Omental fat pad (tissue), 4 donors: ENCODE measurements around the gene THEM4. TPM values are rescaled to one million over a fixed set of nuclear protein-coding genes. Genes with fewer than 3 reads are reported as not detected.
"Not testable (repeated sequence)": the region's sequence is repeated elsewhere in the genome, so short reads cannot be mapped to it uniquely, and the experiment has no call there.

ENCODE experiments used
- ATAC-seq: fragments of 150-250 bp; one replicate; pipeline ENCODE4 v1.9.1; 2016; ENCODE audit warnings: mild to moderate bottlenecking, moderate library complexity; ENCODE audit not compliant: low FRiP score
- DNase-seq: peaks from one replicate; pipeline ENCODE4 v3.0.0-alpha.2; 2019; ENCODE audit warnings: low spot score
- total RNA-seq, 4 donors: library from RNA; depleted of rRNA; stranded (reverse); fragments of >200 nt; gene quantifications; one replicate each; pipeline ENCODE4 v1.1.0, GENCODE V29; 2016
- TF ChIP-seq, protein P1 (sequence below), 3 donors: fragments of 450-650 bp; IDR thresholded peaks; one replicate each; pipeline ENCODE4 v1.5.1; 2016 to 2017; ENCODE audit warnings: antibody characterized with exemption in 3 of 3, mild to moderate bottlenecking in 3 of 3, moderate library complexity in 2 of 3

THEM4 gene
- total RNA-seq, 4 donors from 2014 or later, result 17.3 to 29.3 (median 21.8) TPM

DNA sequence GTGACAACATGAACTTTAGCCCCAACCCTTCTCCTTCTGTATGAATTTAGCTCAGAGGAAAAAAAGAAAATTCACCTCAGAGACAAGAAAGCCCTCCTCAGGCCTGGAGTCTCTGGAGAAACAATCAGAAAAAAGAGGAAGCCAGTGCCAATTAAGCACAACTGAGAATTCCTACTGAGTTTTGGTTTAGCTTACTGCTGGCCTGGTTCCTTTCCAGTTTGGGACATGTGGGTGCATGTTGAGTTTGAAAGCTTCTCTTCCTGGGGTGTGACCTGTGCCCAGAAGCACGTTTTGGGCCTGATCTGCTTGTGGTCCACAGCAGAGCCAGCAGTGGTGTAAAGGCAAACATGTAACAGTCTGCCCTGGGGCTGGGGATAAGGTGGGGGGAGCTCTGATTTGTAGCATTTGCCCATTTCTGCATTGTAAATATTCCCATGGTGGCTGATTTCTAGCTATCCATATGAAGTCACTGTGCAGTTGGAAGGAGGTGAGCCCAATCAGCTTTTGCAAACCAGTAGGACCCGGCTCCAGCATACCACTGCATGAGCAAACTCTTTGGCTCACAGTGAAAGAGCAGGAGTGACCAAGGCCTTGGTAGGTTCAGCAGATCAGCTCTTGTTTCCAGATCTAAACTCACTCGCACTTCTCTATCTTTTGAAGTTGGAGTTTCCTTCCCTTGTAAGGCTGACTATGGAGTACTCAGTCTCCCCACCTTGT, 51.1 kb downstream of the THEM4 start:
- TF ChIP-seq, protein P1, sequence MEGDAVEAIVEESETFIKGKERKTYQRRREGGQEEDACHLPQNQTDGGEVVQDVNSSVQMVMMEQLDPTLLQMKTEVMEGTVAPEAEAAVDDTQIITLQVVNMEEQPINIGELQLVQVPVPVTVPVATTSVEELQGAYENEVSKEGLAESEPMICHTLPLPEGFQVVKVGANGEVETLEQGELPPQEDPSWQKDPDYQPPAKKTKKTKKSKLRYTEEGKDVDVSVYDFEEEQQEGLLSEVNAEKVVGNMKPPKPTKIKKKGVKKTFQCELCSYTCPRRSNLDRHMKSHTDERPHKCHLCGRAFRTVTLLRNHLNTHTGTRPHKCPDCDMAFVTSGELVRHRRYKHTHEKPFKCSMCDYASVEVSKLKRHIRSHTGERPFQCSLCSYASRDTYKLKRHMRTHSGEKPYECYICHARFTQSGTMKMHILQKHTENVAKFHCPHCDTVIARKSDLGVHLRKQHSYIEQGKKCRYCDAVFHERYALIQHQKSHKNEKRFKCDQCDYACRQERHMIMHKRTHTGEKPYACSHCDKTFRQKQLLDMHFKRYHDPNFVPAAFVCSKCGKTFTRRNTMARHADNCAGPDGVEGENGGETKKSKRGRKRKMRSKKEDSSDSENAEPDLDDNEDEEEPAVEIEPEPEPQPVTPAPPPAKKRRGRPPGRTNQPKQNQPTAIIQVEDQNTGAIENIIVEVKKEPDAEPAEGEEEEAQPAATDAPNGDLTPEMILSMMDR (IDR thresholded peaks at IDR 0.05), result no peak
- no peak for DNase-seq
- no peak for ATAC-seq

DNA sequence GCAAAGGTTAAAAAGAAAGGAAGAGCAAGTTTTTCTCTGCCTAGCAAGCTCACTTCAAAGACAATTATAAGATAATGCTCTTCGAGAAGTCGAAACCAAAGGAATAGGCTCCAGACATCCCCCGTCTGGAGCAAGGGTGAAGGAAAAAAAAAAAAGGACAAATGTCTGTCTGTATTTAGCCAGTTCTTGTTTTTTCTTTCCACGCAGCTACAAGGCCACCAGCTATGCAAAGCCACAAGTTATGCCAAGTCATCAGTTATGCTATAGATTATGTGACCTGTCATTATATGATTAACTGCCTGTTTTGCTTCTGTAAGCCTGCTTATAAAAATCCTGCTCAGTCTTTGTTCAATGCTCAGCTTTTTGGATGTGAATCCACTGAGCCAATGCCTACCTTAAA, 53.4 kb downstream of the THEM4 start:
- DNase-seq (no peak), ATAC-seq (no peak)
- TF ChIP-seq, protein P1 (IDR thresholded peaks at IDR 0.05), result no peak

DNA sequence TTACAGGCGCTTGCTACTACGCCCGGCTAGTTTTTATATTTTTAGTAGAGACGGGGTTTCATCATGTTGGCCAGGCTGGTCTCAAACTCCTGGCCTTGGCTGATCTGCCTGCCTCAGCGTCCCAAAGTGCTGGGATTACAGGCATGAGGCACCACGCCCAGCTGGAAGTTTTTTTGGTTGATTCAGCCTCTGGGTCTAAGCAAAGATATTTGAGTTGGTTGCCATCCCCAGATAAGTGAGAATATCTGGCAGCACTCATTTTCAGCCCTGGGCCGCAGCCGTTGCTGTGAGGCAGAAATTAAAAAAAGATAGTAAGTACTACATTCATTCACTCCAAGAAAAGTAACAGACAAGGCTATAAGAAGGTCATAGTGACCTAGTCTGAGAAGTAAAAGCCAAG, 53.8 kb downstream of the THEM4 start:
- DNase-seq, ATAC-seq: not testable (repeated sequence)

DNA sequence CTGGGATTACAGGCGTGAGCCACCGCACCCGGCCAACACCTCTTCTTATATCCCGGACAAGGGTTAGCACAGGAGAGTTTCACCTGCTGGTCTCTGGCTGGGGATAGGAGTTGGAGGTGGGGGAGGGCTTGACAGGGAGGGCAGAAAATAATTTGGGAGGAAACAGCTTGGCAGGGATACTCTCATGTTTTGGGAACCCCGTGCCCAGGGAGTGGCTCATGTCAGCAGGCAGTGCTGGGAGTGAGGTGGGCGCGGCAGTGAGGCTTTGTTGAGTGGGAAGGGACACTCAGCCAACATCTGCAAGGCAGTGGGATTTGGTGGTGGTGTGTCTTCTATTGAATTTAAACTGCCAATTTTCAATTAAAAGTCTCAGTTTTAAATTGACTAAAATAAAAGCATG, 54.7 kb downstream of the THEM4 start:
- no peak for ATAC-seq
- DNase-seq, result no peak
- TF ChIP-seq, protein P1 (IDR thresholded peaks at IDR 0.05), result no peak

DNA sequence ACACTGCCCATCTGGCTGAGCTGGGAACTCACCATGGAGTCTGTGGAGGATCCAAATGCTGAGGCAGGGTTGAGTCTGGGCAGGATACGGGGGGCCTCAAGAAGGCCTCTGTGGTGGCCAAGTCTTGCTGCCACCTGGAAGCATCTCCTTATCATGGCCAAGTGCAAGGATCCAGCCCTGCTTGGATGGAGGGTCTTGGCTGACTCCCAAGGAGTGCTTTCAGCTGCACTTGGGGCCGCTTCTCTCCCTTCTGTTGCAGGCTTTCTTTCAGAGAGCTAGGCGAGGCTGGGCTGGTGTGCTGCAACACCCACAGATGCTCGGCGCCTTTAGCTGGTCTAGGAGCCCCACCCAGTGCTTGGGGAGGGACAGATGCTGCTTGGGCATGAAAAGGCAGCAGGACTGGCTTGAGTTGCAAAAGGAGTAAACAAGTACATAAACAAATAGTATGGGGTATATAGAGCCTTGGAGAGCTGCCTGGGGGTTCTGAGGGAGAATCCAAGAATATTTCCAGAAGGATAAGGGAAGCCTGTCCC, 55.8 kb downstream of the THEM4 start, which contains the start of gene THEM5:
Gene THEM5 (minus strand): TSS at position 302 of the 533 bp plus-strand sequence. CDS start 147 bp downstream, at position 155.
- DNase-seq, result no peak
- TF ChIP-seq, protein P1 (IDR thresholded peaks at IDR 0.05), result no peak
- ATAC-seq, result no peak

DNA sequence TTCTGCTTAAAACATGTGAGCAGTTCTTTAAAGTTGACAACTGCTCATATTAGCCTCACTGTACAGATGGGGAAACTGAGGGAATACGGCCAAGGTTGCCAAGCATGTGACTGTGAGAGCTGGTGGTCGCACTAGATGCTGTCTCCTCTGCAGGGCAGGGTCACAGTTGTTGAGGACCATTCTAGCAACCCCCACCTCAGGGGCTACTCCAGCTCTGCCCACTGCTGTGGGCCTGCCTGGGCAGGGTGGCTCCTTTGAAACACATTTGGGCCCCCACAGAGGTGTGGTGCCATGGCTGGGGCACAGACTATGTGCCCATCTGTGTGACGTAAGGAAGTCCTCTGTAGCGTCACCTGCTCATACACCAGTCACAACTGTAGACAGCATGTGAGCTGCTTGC, 56.6 kb downstream of the THEM4 start:
- DNase-seq, result no peak
- TF ChIP-seq, protein P1 (IDR thresholded peaks at IDR 0.05), result no peak
- no peak for ATAC-seq

GRCh38 chr1:151851886-151852285, 57.4 kb downstream of the THEM4 start:
- TF ChIP-seq, protein P1 (IDR thresholded peaks at IDR 0.05), result no peak
- ATAC-seq (no peak), DNase-seq (no peak)
